AG04449 (cell line): ENCODE measurements around the gene GPR137C.
"Not testable (repeated sequence)": the region's sequence is repeated elsewhere in the genome, so short reads cannot be mapped to it uniquely, and the experiment has no call there.

ENCODE experiments used
- CTCF ChIA-PET: fragments of 350-600 bp; formaldehyde crosslinking; extraction: SDS; loops from one replicate; lab custom pipeline; 2021; ENCODE audit warnings: antibody characterized with exemption; lab: Yijun Ruan, JAX
- POLR2A ChIA-PET: fragments of 400-600, 350-600 bp; formaldehyde crosslinking; extraction: SDS; loops from one replicate; lab custom pipeline; 2020; ENCODE audit warnings: antibody characterized with exemption, inconsistent platforms; lab: Yijun Ruan, JAX
- DNase-seq: peaks from one replicate; pipeline ENCODE4 v3.0.0-alpha.2; 2010; ENCODE audit warnings: low read depth, low spot score
- H3K4me3 ChIP-seq: 2 replicates; pipeline ENCODE4 v1.5.1; 2011; ENCODE audit warnings: low read depth, mild to moderate bottlenecking, control low read depth, low read length
- CTCF ChIP-seq: IDR thresholded peaks from one replicate; pipeline ENCODE4 v1.5.1; 2011; ENCODE audit warnings: mild to moderate bottlenecking, moderate library complexity, low read length, control low read depth, inconsistent platforms; ENCODE audit not compliant: insufficient read depth; ENCODE audit errors: missing control alignments

Gene GPR137C

GRCh38 chr14:52553671-52554575 is 1.3 kb downstream of the GPR137C start:
- ChIA-PET CTCF (interaction anchor here (1.4 kb wide), 1 partner anchor 9 kb away, joined by 4 read pairs; no protein-coding TSS in a partner anchor), POLR2A (interaction anchor here (1.5 kb wide), 1 partner anchor 9 kb away, joined by 4 read pairs; no protein-coding TSS in a partner anchor)
- peak overlapping the region; percentile 76 for H3K4me3 ChIP-seq
- DNase-seq = no peak
- TF ChIP-seq CTCF = no peak

- no peak for TF ChIP-seq CTCF
- ChIA-PET POLR2A (no interaction called here), CTCF (no interaction called here)
- H3K4me3 ChIP-seq = no peak overlapping the region
- DNase-seq = no peak
These were observed 6.1 kb downstream of the GPR137C start for GRCh38 chr14:52558688-52559087.

GRCh38 chr14:52563120-52563519 is 10.5 kb downstream of the GPR137C start:
- DNase-seq = peak; percentile 21
- no peak for TF ChIP-seq CTCF
- POLR2A ChIA-PET = interaction anchor here (1.4 kb wide), 1 partner anchor 10 kb away, joined by 4 read pairs; the partner anchor contains the start of genes GPR137C and TXNDC16

GRCh38 chr14:52568454-52568853 is 15.8 kb downstream of the GPR137C start:
- POLR2A ChIA-PET, H3K4me3 ChIP-seq, CTCF ChIA-PET, DNase-seq: not testable (repeated sequence)

More at GRCh38 chr14:52563120-52563519, 10.5 kb downstream of the GPR137C start:
- CTCF ChIA-PET = interaction anchor here (1.4 to 1.7 kb wide), 2 partner anchors 9 to 12 kb away, joined by 4 read pairs; no protein-coding TSS in a partner anchor
- no peak overlapping the region for H3K4me3 ChIP-seq

GRCh38 chr14:52575858-52576257 is 23.2 kb downstream of the GPR137C start:
- no peak for DNase-seq
- ChIA-PET CTCF (interaction anchor here (2.0 kb wide), 1 partner anchor 13 kb away, joined by 4 read pairs; no protein-coding TSS in a partner anchor), POLR2A (no interaction called here)
- H3K4me3 ChIP-seq = no peak overlapping the region
- no peak for TF ChIP-seq CTCF

- H3K4me3 ChIP-seq = no peak overlapping the region
- CTCF ChIA-PET = no interaction called here
- no peak for DNase-seq
- TF ChIP-seq CTCF = no peak
- POLR2A ChIA-PET = no interaction called here
These were observed 30.9 kb downstream of the GPR137C start for GRCh38 chr14:52583544-52583943.
